Thoracic aorta (tissue), 2 donors: Measurements from ENCODE around the gene GPX6. TPM values are rescaled to one million over a fixed set of nuclear protein-coding genes. Genes with fewer than 3 reads are reported as not detected.

Source experiments
- ATAC-seq: fragments of 150-250 bp; one replicate; pipeline ENCODE4 v1.8.0; 2017; ENCODE audit warnings: low read depth; ENCODE audit not compliant: insufficient number of reproducible peaks, low FRiP score
- DNase-seq: peaks from one replicate; pipeline ENCODE4 v3.0.0-alpha.2; 2020; ENCODE audit warnings: low spot score
- H3K27ac ChIP-seq, 2 donors: fragments of 200-600 bp; sonication (generic); 1 replicate in 1 of 2; 2 replicates in 1 of 2; pipeline ENCODE4 v1.5.1; 2016; ENCODE audit warnings: mild to moderate bottlenecking in 2 of 2, moderate library complexity in 2 of 2
- H3K27me3 ChIP-seq: fragments of 200-600 bp; sonication (generic); replicated peaks from 2 replicates; pipeline ENCODE4 v1.6.0; 2016; ENCODE audit warnings: mild to moderate bottlenecking; ENCODE audit not compliant: insufficient read depth
- H3K36me3 ChIP-seq: fragments of 200-600 bp; sonication (generic); one replicate; pipeline ENCODE4 v1.5.1; 2016
- H3K4me1 ChIP-seq, 2 donors: fragments of 200-600 bp; sonication (generic); 1 replicate in 1 of 2; 2 replicates in 1 of 2; pipeline versions ENCODE4 v1.5.1 to v1.6.0; 2016; ENCODE audit warnings: low read depth in 2 of 2, mild to moderate bottlenecking in 1 of 2; ENCODE audit not compliant: control insufficient read depth in 1 of 2
- H3K4me3 ChIP-seq: fragments of 200-600 bp; sonication (generic); 2 replicates; pipeline ENCODE4 v1.5.1; 2016; ENCODE audit warnings: mild to moderate bottlenecking
- H3K9me3 ChIP-seq: fragments of 200-600 bp; sonication (generic); 2 replicates; pipeline ENCODE4 v1.5.1; 2016
- CTCF ChIP-seq: fragments of 200-600 bp; sonication (generic); IDR thresholded peaks from one replicate; pipeline ENCODE4 v1.5.1; 2019; ENCODE audit warnings: antibody characterized with exemption
- total RNA-seq, 2 donors: library from RNA; depleted of rRNA; stranded (reverse); fragments of >200 nt; gene quantifications; one replicate each; pipeline versions ENCODE4 v1.1.0 to v1.2.3, GENCODE V29; 2016

Gene GPX6
- total RNA-seq, result not detected

GRCh38 chr6:28515676-28516075 lies at the start of gene GPX6:
Gene GPX6, minus strand, starts transcription at chr6:28515793. Its CDS starts 50 bp downstream, at chr6:28515743.
- DNase-seq, result no peak
- H3K9me3 ChIP-seq, result no peaks in the 10 kb centered on the region
- H3K36me3 ChIP-seq, result no peaks in the 10 kb centered on the region

GRCh38 chr6:28563430-28564095 lies 48.0 kb upstream of the GPX6 start:
- ATAC-seq (no peak), DNase-seq (no peak)
- no peak for TF ChIP-seq CTCF

More at GRCh38 chr6:28515676-28516075, at the start of gene GPX6:
- Histone ChIP-seq H3K27ac (no peak within 1 kb of the TSS), H3K4me3 (no peak within 1 kb of the TSS), H3K27me3 (no peaks in the 10 kb centered on the region), H3K4me1 (no peaks in the 10 kb centered on the region)
- ATAC-seq, result no peak
- TF ChIP-seq CTCF, result no peak

GRCh38 chr6:28558629-28559028 lies 43.0 kb upstream of the GPX6 start:
- no peak overlapping the region for H3K4me3 ChIP-seq
- no peaks in the 10 kb centered on the region for H3K27me3 ChIP-seq
- DNase-seq, result no peak
- no peak overlapping the region for H3K27ac ChIP-seq
- no peak for TF ChIP-seq CTCF
- no peaks in the 10 kb centered on the region for H3K9me3 ChIP-seq
- no peaks in the 10 kb centered on the region for H3K4me1 ChIP-seq
- H3K36me3 ChIP-seq, result no peaks in the 10 kb centered on the region
- ATAC-seq, result no peak

More at GRCh38 chr6:28563430-28564095, 48.0 kb upstream of the GPX6 start:
- no peak overlapping the region for H3K4me3 ChIP-seq
- H3K27ac ChIP-seq, result no peak overlapping the region
- no peaks in the 10 kb centered on the region for H3K4me1 ChIP-seq
- H3K9me3 ChIP-seq, result no peaks in the 10 kb centered on the region
- H3K36me3 ChIP-seq, result no peaks in the 10 kb centered on the region
- H3K27me3 ChIP-seq, result no peaks in the 10 kb centered on the region

GRCh38 chr6:28555136-28555535 lies 39.5 kb upstream of the GPX6 start:
- Histone ChIP-seq H3K4me1 (no peaks in the 10 kb centered on the region), H3K4me3 (no peak overlapping the region), H3K36me3 (no peaks in the 10 kb centered on the region), H3K9me3 (no peaks in the 10 kb centered on the region), H3K27ac (no peak overlapping the region), H3K27me3 (no peaks in the 10 kb centered on the region)
- DNase-seq (no peak), ATAC-seq (no peak)
- TF ChIP-seq CTCF, result no peak

GRCh38 chr6:28553986-28554881 lies 38.6 kb upstream of the GPX6 start:
- no peak for DNase-seq
- Histone ChIP-seq H3K4me1 (no peaks in the 10 kb centered on the region), H3K36me3 (no peaks in the 10 kb centered on the region), H3K27ac (no peak overlapping the region), H3K9me3 (no peaks in the 10 kb centered on the region), H3K27me3 (no peaks in the 10 kb centered on the region), H3K4me3 (no peak overlapping the region)
- no peak for ATAC-seq
- no peak for TF ChIP-seq CTCF
